DOHH2 (cell line): ENCODE measurements around the gene NTMT1.

Source experiments
- H3F3A ChIP-seq: fragments of 200-600 bp; sonication (generic), shearing (Covaris generic); 2 replicates; pipeline ENCODE4 v1.6.0; 2016; ENCODE audit warnings: antibody characterized with exemption, mild to moderate bottlenecking; ENCODE audit not compliant: control insufficient read depth, insufficient read depth
- H3K27ac ChIP-seq: fragments of 200-600 bp; sonication (generic); 2 replicates; pipeline ENCODE4 v1.5.1; 2014; ENCODE audit warnings: low read depth, mild to moderate bottlenecking, low read length, moderate library complexity
- H3K27me3 ChIP-seq: fragments of 200-600 bp; sonication (generic); 2 replicates; pipeline ENCODE4 v1.6.1; 2014; ENCODE audit warnings: mild to moderate bottlenecking, low read length, mixed read lengths; ENCODE audit not compliant: control insufficient read depth
- H3K36me3 ChIP-seq: fragments of 200-600 bp; sonication (generic); 2 replicates; pipeline ENCODE4 v1.6.1; 2014; ENCODE audit warnings: mild to moderate bottlenecking, low read length, moderate library complexity, mixed read lengths; ENCODE audit not compliant: control insufficient read depth
- H3K4me1 ChIP-seq: fragments of 200-600 bp; sonication (generic); 2 replicates; pipeline ENCODE4 v1.6.1; 2014; ENCODE audit warnings: mild to moderate bottlenecking, low read length, mixed read lengths; ENCODE audit not compliant: control insufficient read depth
- H3K4me2 ChIP-seq: fragments of 200-600 bp; sonication (generic); 2 replicates; pipeline ENCODE4 v1.6.0; 2014; ENCODE audit warnings: mild to moderate bottlenecking, low read length, moderate library complexity
- H3K4me3 ChIP-seq: fragments of 200-600 bp; sonication (generic); 2 replicates; pipeline ENCODE4 v1.5.1; 2014; ENCODE audit warnings: mild to moderate bottlenecking, low read length, mixed read lengths
- H3K79me2 ChIP-seq: fragments of 200-600 bp; sonication (generic); 2 replicates; pipeline ENCODE4 v1.6.1; 2014; ENCODE audit warnings: mild to moderate bottlenecking, low read length, mixed read lengths; ENCODE audit not compliant: control insufficient read depth
- H3K9me2 ChIP-seq: fragments of 200-600 bp; sonication (generic); replicated peaks from 2 replicates; pipeline ENCODE4 v1.6.1; 2014; ENCODE audit warnings: mild to moderate bottlenecking, low read length, mixed read lengths; ENCODE audit not compliant: control insufficient read depth
- H3K9me3 ChIP-seq: fragments of 200-600 bp; sonication (generic); 2 replicates; pipeline ENCODE4 v1.6.1; 2014; ENCODE audit warnings: antibody characterized with exemption, low read length, mixed read lengths; ENCODE audit not compliant: control insufficient read depth, insufficient read depth
- H4K20me1 ChIP-seq: fragments of 200-600 bp; sonication (generic); 2 replicates; pipeline ENCODE4 v1.6.0; 2014; ENCODE audit warnings: low read depth, mild to moderate bottlenecking, antibody characterized with exemption, low read length, moderate library complexity; ENCODE audit not compliant: control insufficient read depth, insufficient read depth
- CTCF ChIP-seq: fragments of 200-600 bp; sonication (generic); IDR thresholded peaks from one replicate; pipeline ENCODE4 v1.5.1; 2014; ENCODE audit warnings: antibody characterized with exemption, mild to moderate bottlenecking, low read depth, low read length; ENCODE audit not compliant: poor library complexity, severe bottlenecking
- EZH2phosphoT487 ChIP-seq: fragments of 200-600 bp; sonication (generic); IDR thresholded peaks from 2 replicates; pipeline ENCODE4 v1.6.1; 2017; ENCODE audit warnings: borderline replicate concordance, mild to moderate bottlenecking, antibody characterized with exemption, low read length, moderate library complexity, mixed read lengths

NTMT1 gene

DNA sequence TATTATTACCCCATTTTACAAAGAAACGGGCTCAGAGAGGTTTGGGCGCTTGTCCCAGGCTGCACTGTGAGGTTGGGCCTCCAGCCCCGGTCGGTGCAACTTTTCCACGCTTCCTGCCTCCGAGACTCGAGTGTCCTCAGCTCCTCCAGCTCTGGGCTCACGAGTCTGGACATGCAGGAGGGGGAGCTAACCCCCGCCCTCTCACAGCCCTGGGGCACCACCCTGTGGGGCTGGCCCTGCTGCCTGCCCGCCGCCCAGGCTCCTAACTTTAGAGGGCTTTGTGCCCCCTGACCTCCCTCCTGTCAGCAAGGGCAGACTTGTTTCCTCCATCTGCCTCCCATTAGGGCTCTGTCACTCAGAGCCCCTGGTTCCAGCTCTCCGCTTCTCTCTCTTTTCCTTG is 20.3 kb downstream of the NTMT1 start:
- Histone ChIP-seq H3K79me2 (peaks cover 7% of the 10 kb centered on the region), H3K4me2 (no peak overlapping the region), H3K9me3 (no peaks in the 10 kb centered on the region), H3K4me3 (no peak overlapping the region), H3K36me3 (peaks cover 6% of the 10 kb centered on the region), H3F3A (no peaks in the 10 kb centered on the region), H3K27ac (no peak overlapping the region), H4K20me1 (0 out of 2 replicates have a peak, but pooled peaks cover 5% of the 10 kb centered on the region), H3K4me1 (peaks cover under 1% of the 10 kb centered on the region), H3K27me3 (no peaks in the 10 kb centered on the region), H3K9me2 (no peaks in the 10 kb centered on the region)
- no peak for TF ChIP-seq CTCF
- TF ChIP-seq EZH2phosphoT487: no peak

DNA sequence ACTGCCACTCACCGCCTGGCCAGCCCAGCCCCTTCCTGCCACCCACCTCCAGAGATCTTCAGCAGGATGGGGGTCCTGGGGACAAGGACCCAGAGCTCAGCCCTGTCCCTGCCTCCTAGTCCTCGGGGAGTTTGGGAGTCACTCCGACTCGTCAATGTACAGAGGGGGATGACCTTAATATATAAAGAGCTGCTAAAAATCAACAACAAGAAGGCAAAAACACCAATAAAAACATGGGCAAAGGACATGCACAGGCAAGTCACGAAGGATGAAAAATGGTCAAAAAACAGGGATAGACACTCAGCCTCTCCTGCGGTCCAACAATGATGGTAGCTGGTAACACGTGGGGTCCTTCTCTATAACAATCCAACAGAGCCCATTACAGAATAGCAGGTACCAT is 20.7 kb downstream of the NTMT1 start:
- H3K27me3 ChIP-seq: no peaks in the 10 kb centered on the region
- H3K9me3 ChIP-seq: no peaks in the 10 kb centered on the region
- no peak for TF ChIP-seq CTCF
- no peak for TF ChIP-seq EZH2phosphoT487
- H3K27ac ChIP-seq: no peak overlapping the region
- H4K20me1 ChIP-seq: 0 out of 2 replicates have a peak, but pooled peaks cover under 1% of the 10 kb centered on the region
- no peaks in the 10 kb centered on the region for H3K9me2 ChIP-seq
- H3F3A ChIP-seq: no peaks in the 10 kb centered on the region
- no peaks in the 10 kb centered on the region for H3K4me1 ChIP-seq
- peaks cover 3% of the 10 kb centered on the region for H3K79me2 ChIP-seq
- H3K4me2 ChIP-seq: no peak overlapping the region
- no peak overlapping the region for H3K4me3 ChIP-seq
- peaks cover 2% of the 10 kb centered on the region for H3K36me3 ChIP-seq

- Histone ChIP-seq H3K4me3 (no peak overlapping the region), H3K27ac (no peak overlapping the region), H4K20me1 (no peaks in the 10 kb centered on the region), H3K27me3 (no peaks in the 10 kb centered on the region), H3F3A (no peaks in the 10 kb centered on the region), H3K4me1 (no peaks in the 10 kb centered on the region), H3K9me3 (no peaks in the 10 kb centered on the region), H3K9me2 (no peaks in the 10 kb centered on the region), H3K36me3 (no peaks in the 10 kb centered on the region), H3K79me2 (no peaks in the 10 kb centered on the region), H3K4me2 (no peak overlapping the region)
- TF ChIP-seq EZH2phosphoT487 (no peak), CTCF (no peak)
Measured at GRCh38 chr9:129647635-129648034, 21.7 kb downstream of the NTMT1 start.
